ENCODE results near the gene ARL3.
A peak's percentile ranks its signal among the peaks of the same experiment; 100 is the strongest.
"Not testable (repeated sequence)": the region's sequence is repeated elsewhere in the genome, so short reads cannot be mapped to it uniquely, and the experiment has no call there.

ARL3 gene

GRCh38 chr10:102702742-102703141, 11.5 kb downstream of the ARL3 start:
- H3K4me3 Mint-ChIP-seq = no peak overlapping the region
- no peaks in the 10 kb centered on the region for H3K27me3 Mint-ChIP-seq (ENCODE audit: low read depth)
- H3K27ac Mint-ChIP-seq = no peak overlapping the region
- H3K9me3 Mint-ChIP-seq = no peaks in the 10 kb centered on the region
- H3K36me3 Mint-ChIP-seq (ENCODE audit: low read depth) = peaks cover 28% of the 10 kb centered on the region
- peaks cover 10% of the 10 kb centered on the region for H3K4me1 Mint-ChIP-seq
- TF ChIP-seq, protein P1, sequence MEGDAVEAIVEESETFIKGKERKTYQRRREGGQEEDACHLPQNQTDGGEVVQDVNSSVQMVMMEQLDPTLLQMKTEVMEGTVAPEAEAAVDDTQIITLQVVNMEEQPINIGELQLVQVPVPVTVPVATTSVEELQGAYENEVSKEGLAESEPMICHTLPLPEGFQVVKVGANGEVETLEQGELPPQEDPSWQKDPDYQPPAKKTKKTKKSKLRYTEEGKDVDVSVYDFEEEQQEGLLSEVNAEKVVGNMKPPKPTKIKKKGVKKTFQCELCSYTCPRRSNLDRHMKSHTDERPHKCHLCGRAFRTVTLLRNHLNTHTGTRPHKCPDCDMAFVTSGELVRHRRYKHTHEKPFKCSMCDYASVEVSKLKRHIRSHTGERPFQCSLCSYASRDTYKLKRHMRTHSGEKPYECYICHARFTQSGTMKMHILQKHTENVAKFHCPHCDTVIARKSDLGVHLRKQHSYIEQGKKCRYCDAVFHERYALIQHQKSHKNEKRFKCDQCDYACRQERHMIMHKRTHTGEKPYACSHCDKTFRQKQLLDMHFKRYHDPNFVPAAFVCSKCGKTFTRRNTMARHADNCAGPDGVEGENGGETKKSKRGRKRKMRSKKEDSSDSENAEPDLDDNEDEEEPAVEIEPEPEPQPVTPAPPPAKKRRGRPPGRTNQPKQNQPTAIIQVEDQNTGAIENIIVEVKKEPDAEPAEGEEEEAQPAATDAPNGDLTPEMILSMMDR (IDR thresholded peaks at IDR 0.05; ENCODE audit: unreplicated experiment in 3 of 3) = no peak

DNA sequence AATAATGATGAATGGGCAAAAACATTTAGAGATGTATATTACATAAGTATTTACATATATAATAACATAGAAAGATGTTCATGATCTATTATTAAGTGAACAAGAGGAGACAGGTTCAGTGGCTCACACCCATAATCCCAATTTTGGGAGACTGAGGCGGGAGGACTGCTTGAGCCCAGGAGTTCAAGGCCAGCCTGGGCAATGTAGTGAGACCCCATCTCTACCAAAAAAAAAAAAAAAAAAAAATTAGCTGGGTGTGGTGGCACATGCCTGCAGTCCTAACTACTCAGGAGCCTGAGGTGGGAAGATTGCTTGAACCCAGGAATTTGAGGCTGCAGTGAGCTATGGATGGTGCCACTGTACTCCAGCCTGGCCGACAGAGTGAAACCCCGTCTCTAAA, 12.4 kb downstream of the ARL3 start:
- TF ChIP-seq, protein P1 (IDR thresholded peaks at IDR 0.05; ENCODE audit: unreplicated experiment in 3 of 3) = no peak
- Mint-ChIP-seq H3K4me3 (no peak overlapping the region), H3K9me3 (no peaks in the 10 kb centered on the region), H3K36me3 (ENCODE audit: low read depth) (peaks cover 34% of the 10 kb centered on the region), H3K4me1 (peaks cover 6% of the 10 kb centered on the region), H3K27me3 (ENCODE audit: low read depth) (no peaks in the 10 kb centered on the region), H3K27ac (no peak overlapping the region)

- Mint-ChIP-seq H3K36me3 (ENCODE audit: low read depth) (peaks cover 40% of the 10 kb centered on the region), H3K4me3 (no peak overlapping the region), H3K4me1 (peaks cover 6% of the 10 kb centered on the region), H3K27ac (no peak overlapping the region), H3K9me3 (no peaks in the 10 kb centered on the region), H3K27me3 (ENCODE audit: low read depth) (no peaks in the 10 kb centered on the region)
- TF ChIP-seq, protein P1 (IDR thresholded peaks at IDR 0.05; ENCODE audit: unreplicated experiment in 3 of 3) = no peak
These were observed 12.9 kb downstream of the ARL3 start for GRCh38 chr10:102701272-102701671.

GRCh38 chr10:102698894-102699293, 15.3 kb downstream of the ARL3 start:
- Mint-ChIP-seq H3K4me1 (no peaks in the 10 kb centered on the region), H3K27ac (no peak overlapping the region), H3K4me3 (no peak overlapping the region), H3K9me3 (no peaks in the 10 kb centered on the region), H3K36me3 (ENCODE audit: low read depth) (peaks cover 51% of the 10 kb centered on the region), H3K27me3 (ENCODE audit: low read depth) (no peaks in the 10 kb centered on the region)
- TF ChIP-seq, protein P1 (IDR thresholded peaks at IDR 0.05; ENCODE audit: unreplicated experiment in 3 of 3) = no peak

DNA sequence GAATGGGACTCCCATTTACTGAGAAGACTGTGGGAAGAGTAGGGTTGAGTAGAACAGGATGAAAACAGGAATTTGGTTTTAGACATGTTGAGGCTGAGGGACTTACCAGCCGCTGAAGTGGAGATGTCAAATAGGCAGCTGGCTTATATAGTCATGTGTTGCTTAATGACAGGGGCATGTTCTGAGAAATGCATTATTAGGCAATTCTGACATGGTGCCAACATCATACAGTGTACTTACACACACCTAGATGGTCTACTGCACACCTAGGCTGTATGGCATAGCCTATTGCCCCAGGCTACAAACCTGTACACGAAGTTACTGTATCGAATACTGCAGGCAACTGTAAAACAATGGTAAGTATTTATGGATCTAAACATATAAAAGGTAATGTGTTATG, 17.5 kb downstream of the ARL3 start:
- TF ChIP-seq, protein P1 (IDR thresholded peaks at IDR 0.05; ENCODE audit: unreplicated experiment in 3 of 3) = no peak
- Mint-ChIP-seq H3K27ac (no peak overlapping the region), H3K9me3 (no peaks in the 10 kb centered on the region), H3K36me3 (ENCODE audit: low read depth) (peaks cover 55% of the 10 kb centered on the region), H3K4me3 (no peak overlapping the region), H3K4me1 (no peaks in the 10 kb centered on the region), H3K27me3 (ENCODE audit: low read depth) (no peaks in the 10 kb centered on the region)

- not testable (repeated sequence) for H3K4me3 Mint-ChIP-seq; H3K27me3 Mint-ChIP-seq (ENCODE audit: low read depth); H3K4me1 Mint-ChIP-seq; H3K9me3 Mint-ChIP-seq
- H3K27ac Mint-ChIP-seq = peak overlapping the region in 1 of 3 experiments; percentile 33
- H3K36me3 Mint-ChIP-seq (ENCODE audit: low read depth) = peaks cover 63% of the 10 kb centered on the region
These were observed 18.8 kb downstream of the ARL3 start for GRCh38 chr10:102695401-102695800.
